Parathyroid adenoma (tissue), 2 donors: ENCODE data around the gene MTCL3.

ENCODE experiments used
- H2AFZ ChIP-seq: fragments of 300-600 bp; sonication (generic); one replicate; pipeline ENCODE4 v1.7.0; 2017; ENCODE audit warnings: antibody characterized with exemption, mild to moderate bottlenecking
- H3K27ac ChIP-seq: fragments of 300-600 bp; sonication (generic); one replicate; pipeline ENCODE4 v1.7.0; 2017
- H3K27me3 ChIP-seq: fragments of 300-600 bp; sonication (generic); one replicate; pipeline ENCODE4 v1.7.0; 2017; ENCODE audit warnings: low read length; ENCODE audit not compliant: control insufficient read depth, insufficient read depth
- H3K36me3 ChIP-seq: fragments of 300-600 bp; sonication (generic); one replicate; pipeline ENCODE4 v1.7.0; 2017; ENCODE audit warnings: low read length; ENCODE audit not compliant: control insufficient read depth, insufficient read depth
- H3K4me1 ChIP-seq: fragments of 300-600 bp; sonication (generic); one replicate; pipeline ENCODE4 v1.7.0; 2017; ENCODE audit warnings: control low read depth
- H3K4me2 ChIP-seq: fragments of 300-600 bp; sonication (generic); one replicate; pipeline ENCODE4 v1.7.0; 2017; ENCODE audit warnings: low read length
- H3K4me3 ChIP-seq: fragments of 300-600 bp; sonication (generic); one replicate; pipeline ENCODE4 v1.7.0; 2017; ENCODE audit warnings: low read depth, low read length
- H3K79me2 ChIP-seq: fragments of 300-600 bp; sonication (generic); one replicate; pipeline ENCODE4 v1.7.0; 2017; ENCODE audit warnings: control low read depth
- H3K9ac ChIP-seq: fragments of 300-600 bp; sonication (generic); one replicate; pipeline ENCODE4 v1.7.0; 2017; ENCODE audit warnings: mild to moderate bottlenecking
- H3K9me3 ChIP-seq: fragments of 300-600 bp; sonication (generic); one replicate; pipeline ENCODE4 v1.7.0; 2017; ENCODE audit warnings: low read length; ENCODE audit not compliant: control insufficient read depth
- TF ChIP-seq, protein P1 (sequence below): fragments of 300-600 bp; sonication (generic); IDR thresholded peaks from one replicate; pipeline ENCODE4 v1.7.0; 2017; ENCODE audit warnings: antibody characterized with exemption, mild to moderate bottlenecking
- donor health status: primary hyperparathyroidism.

Gene MTCL3

GRCh38 chr6:127460465-127460864 is 58.7 kb downstream of the MTCL3 start:
- Histone ChIP-seq H3K4me1 (no peaks in the 10 kb centered on the region), H3K79me2 (no peaks in the 10 kb centered on the region), H3K9me3 (no peaks in the 10 kb centered on the region), H3K4me3 (no peak overlapping the region), H2AFZ (no peak overlapping the region), H3K9ac (no peak overlapping the region), H3K36me3 (no peaks in the 10 kb centered on the region), H3K27ac (no peak overlapping the region), H3K27me3 (no peaks in the 10 kb centered on the region), H3K4me2 (no peak overlapping the region)
- TF ChIP-seq, protein P1, sequence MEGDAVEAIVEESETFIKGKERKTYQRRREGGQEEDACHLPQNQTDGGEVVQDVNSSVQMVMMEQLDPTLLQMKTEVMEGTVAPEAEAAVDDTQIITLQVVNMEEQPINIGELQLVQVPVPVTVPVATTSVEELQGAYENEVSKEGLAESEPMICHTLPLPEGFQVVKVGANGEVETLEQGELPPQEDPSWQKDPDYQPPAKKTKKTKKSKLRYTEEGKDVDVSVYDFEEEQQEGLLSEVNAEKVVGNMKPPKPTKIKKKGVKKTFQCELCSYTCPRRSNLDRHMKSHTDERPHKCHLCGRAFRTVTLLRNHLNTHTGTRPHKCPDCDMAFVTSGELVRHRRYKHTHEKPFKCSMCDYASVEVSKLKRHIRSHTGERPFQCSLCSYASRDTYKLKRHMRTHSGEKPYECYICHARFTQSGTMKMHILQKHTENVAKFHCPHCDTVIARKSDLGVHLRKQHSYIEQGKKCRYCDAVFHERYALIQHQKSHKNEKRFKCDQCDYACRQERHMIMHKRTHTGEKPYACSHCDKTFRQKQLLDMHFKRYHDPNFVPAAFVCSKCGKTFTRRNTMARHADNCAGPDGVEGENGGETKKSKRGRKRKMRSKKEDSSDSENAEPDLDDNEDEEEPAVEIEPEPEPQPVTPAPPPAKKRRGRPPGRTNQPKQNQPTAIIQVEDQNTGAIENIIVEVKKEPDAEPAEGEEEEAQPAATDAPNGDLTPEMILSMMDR = no peak

GRCh38 chr6:127459231-127459641 is 59.9 kb downstream of the MTCL3 start, which contains the start of gene KIAA0408:
TSS of gene KIAA0408 (minus strand) at chr6:127459389. CDS start at chr6:127453981, 5,408 bp downstream.
- Histone ChIP-seq H3K4me1 (no peaks in the 10 kb centered on the region), H3K79me2 (no peaks in the 10 kb centered on the region), H2AFZ (peak within 1 kb of the TSS; percentile 6), H3K4me2 (no peak within 1 kb of the TSS), H3K36me3 (no peaks in the 10 kb centered on the region), H3K4me3 (no peak within 1 kb of the TSS), H3K9ac (no peak within 1 kb of the TSS), H3K9me3 (no peaks in the 10 kb centered on the region), H3K27me3 (no peaks in the 10 kb centered on the region), H3K27ac (no peak within 1 kb of the TSS)
- TF ChIP-seq, protein P1 = no peak

- TF ChIP-seq, protein P1 = no peak
- Histone ChIP-seq H3K79me2 (no peaks in the 10 kb centered on the region), H3K27me3 (no peaks in the 10 kb centered on the region), H3K9ac (no peak overlapping the region), H3K27ac (no peak overlapping the region), H3K4me1 (no peaks in the 10 kb centered on the region), H2AFZ (peak overlapping the region; percentile 6), H3K4me2 (no peak overlapping the region), H3K4me3 (no peak overlapping the region), H3K36me3 (no peaks in the 10 kb centered on the region), H3K9me3 (no peaks in the 10 kb centered on the region)
Measured at GRCh38 chr6:127458817-127459216, 60.3 kb downstream of the MTCL3 start.

- H3K9ac ChIP-seq = no peak overlapping the region
- TF ChIP-seq, protein P1 = no peak
Measured at GRCh38 chr6:127458222-127458621, 60.9 kb downstream of the MTCL3 start.

GRCh38 chr6:127457456-127458064 is 61.6 kb downstream of the MTCL3 start:
- Histone ChIP-seq H3K36me3 (no peaks in the 10 kb centered on the region), H3K4me2 (no peak overlapping the region), H3K27me3 (no peaks in the 10 kb centered on the region), H3K9ac (no peak overlapping the region), H2AFZ (no peak overlapping the region), H3K4me3 (no peak overlapping the region), H3K4me1 (no peaks in the 10 kb centered on the region), H3K27ac (no peak overlapping the region), H3K9me3 (no peaks in the 10 kb centered on the region), H3K79me2 (no peaks in the 10 kb centered on the region)
- TF ChIP-seq, protein P1 = no peak

More at GRCh38 chr6:127458222-127458621, 60.9 kb downstream of the MTCL3 start:
- Histone ChIP-seq H3K4me3 (no peak overlapping the region), H3K79me2 (no peaks in the 10 kb centered on the region), H3K9me3 (no peaks in the 10 kb centered on the region), H3K4me2 (no peak overlapping the region), H3K36me3 (no peaks in the 10 kb centered on the region), H2AFZ (no peak overlapping the region), H3K27me3 (no peaks in the 10 kb centered on the region), H3K27ac (no peak overlapping the region), H3K4me1 (no peaks in the 10 kb centered on the region)
